Karpas-422 (cell line): ENCODE measurements around the gene AGMAT. TPM values are rescaled to one million over a fixed set of nuclear protein-coding genes. Genes with fewer than 3 reads are reported as not detected.

ENCODE experiments used
- DNase-seq: peaks from one replicate; pipeline ENCODE4 v3.0.0-alpha.2; 2015
- H2AFZ ChIP-seq: fragments of 200-600 bp; sonication (generic); 2 replicates; pipeline ENCODE4 v1.6.1; 2014; ENCODE audit warnings: antibody characterized with exemption, low read length, mixed read lengths
- H3K27ac ChIP-seq: fragments of 200-600 bp; sonication (generic); 2 replicates; pipeline ENCODE4 v1.5.1; 2014; ENCODE audit warnings: mild to moderate bottlenecking, low read length, moderate library complexity
- H3K27me3 ChIP-seq: fragments of 200-600 bp; sonication (generic); 2 replicates; pipeline ENCODE4 v1.6.1; 2014; ENCODE audit warnings: low read length, mixed read lengths
- H3K36me3 ChIP-seq: fragments of 200-600 bp; sonication (generic); 2 replicates; pipeline ENCODE4 v1.6.1; 2014; ENCODE audit warnings: low read length, mixed read lengths; ENCODE audit not compliant: insufficient read depth
- H3K4me1 ChIP-seq: fragments of 200-600 bp; sonication (generic); 2 replicates; pipeline ENCODE4 v1.6.1; 2014; ENCODE audit warnings: mild to moderate bottlenecking, low read length, mixed read lengths
- H3K4me2 ChIP-seq: fragments of 200-600 bp; sonication (generic); 2 replicates; pipeline ENCODE4 v1.6.1; 2014; ENCODE audit warnings: low read length, low read depth, mild to moderate bottlenecking; ENCODE audit not compliant: poor library complexity, severe bottlenecking
- H3K4me3 ChIP-seq: fragments of 200-600 bp; sonication (generic); 2 replicates; pipeline ENCODE4 v1.5.1; 2014; ENCODE audit warnings: mild to moderate bottlenecking, antibody characterized with exemption, low read length, mixed read lengths
- H3K79me2 ChIP-seq: fragments of 200-600 bp; sonication (generic); 2 replicates; pipeline ENCODE4 v1.6.1; 2014; ENCODE audit warnings: mild to moderate bottlenecking, low read length, mixed read lengths
- H3K9ac ChIP-seq: fragments of 200-600 bp; sonication (generic); 2 replicates; pipeline ENCODE4 v1.6.0; 2014; ENCODE audit warnings: low read length
- H3K9me2 ChIP-seq: fragments of 200-600 bp; sonication (generic), shearing (Covaris generic); replicated peaks from 2 replicates; pipeline ENCODE4 v1.6.0; 2014; ENCODE audit warnings: mild to moderate bottlenecking, low read length, moderate library complexity; ENCODE audit not compliant: insufficient read depth
- H3K9me3 ChIP-seq: fragments of 300-700, 200-600 bp; sonication (generic); 2 replicates; pipeline ENCODE4 v1.6.1; 2014; ENCODE audit warnings: low read length, mixed read lengths
- H4K20me1 ChIP-seq: fragments of 200-600 bp; sonication (generic); 2 replicates; pipeline ENCODE4 v1.6.1; 2014; ENCODE audit warnings: mild to moderate bottlenecking, antibody characterized with exemption, low read length, low read depth; ENCODE audit not compliant: insufficient read depth
- total RNA-seq: library from RNA; depleted of rRNA; stranded (reverse); fragments of >200 nt; shearing (Covaris generic); gene quantifications from 2 replicates; pipeline ENCODE4 v1.2.3, GENCODE V29; 2014; ENCODE audit warnings: low replicate concordance; rRNA removed

Gene AGMAT
- total RNA-seq: 3.3 and 8.6 TPM in 2 replicates

GRCh38 chr1:15584489-15585363, at the start of gene AGMAT:
Gene AGMAT (minus strand): TSS chr1:15585051. CDS start chr1:15584967, 84 bp downstream.
- no peaks in the 10 kb centered on the region for H3K79me2 ChIP-seq
- DNase-seq: peak; percentile 80
- no peaks in the 10 kb centered on the region for H3K9me3 ChIP-seq
- H3K9me2 ChIP-seq: no peaks in the 10 kb centered on the region
- H3K9ac ChIP-seq: peak within 1 kb of the TSS; percentile 79
- no peaks in the 10 kb centered on the region for H4K20me1 ChIP-seq
- no peaks in the 10 kb centered on the region for H3K36me3 ChIP-seq
- H3K27me3 ChIP-seq: no peaks in the 10 kb centered on the region
- peaks cover 18% of the 10 kb centered on the region for H3K4me1 ChIP-seq
- H3K4me3 ChIP-seq: peak within 1 kb of the TSS; percentile 71
- peak within 1 kb of the TSS; percentile 52 for H3K27ac ChIP-seq
- peak within 1 kb of the TSS; percentile 76 for H3K4me2 ChIP-seq
- H2AFZ ChIP-seq: peak within 1 kb of the TSS; percentile 89

GRCh38 chr1:15633756-15634420, 49.0 kb upstream of the AGMAT start:
- 0 out of 2 replicates have a peak, but pooled peaks cover 4% of the 10 kb centered on the region for H4K20me1 ChIP-seq
- peaks cover 64% of the 10 kb centered on the region; the same call in 1 of the 2 replicates for H3K36me3 ChIP-seq
- no peaks in the 10 kb centered on the region for H3K9me2 ChIP-seq
- H3K4me1 ChIP-seq: no peaks in the 10 kb centered on the region
- peaks cover 47% of the 10 kb centered on the region for H3K79me2 ChIP-seq
- H3K27me3 ChIP-seq: no peaks in the 10 kb centered on the region
- no peak overlapping the region for H3K9ac ChIP-seq
- no peak overlapping the region for H3K27ac ChIP-seq
- H3K4me3 ChIP-seq: no peak overlapping the region
- H2AFZ ChIP-seq: no peak overlapping the region
- no peak for DNase-seq
- no peak overlapping the region for H3K4me2 ChIP-seq
- no peaks in the 10 kb centered on the region for H3K9me3 ChIP-seq

GRCh38 chr1:15628003-15628402, 43.2 kb upstream of the AGMAT start:
- Histone ChIP-seq H3K79me2 (peaks cover 73% of the 10 kb centered on the region), H3K9me2 (no peaks in the 10 kb centered on the region), H3K9ac (no peak overlapping the region), H3K9me3 (no peaks in the 10 kb centered on the region), H3K4me1 (peaks cover 30% of the 10 kb centered on the region), H3K4me3 (no peak overlapping the region), H3K4me2 (no peak overlapping the region), H3K36me3 (peaks cover 44% of the 10 kb centered on the region), H3K27me3 (no peaks in the 10 kb centered on the region), H2AFZ (no peak overlapping the region), H4K20me1 (peaks cover 21% of the 10 kb centered on the region), H3K27ac (no peak overlapping the region)
- DNase-seq: no peak

- Histone ChIP-seq H4K20me1 (peaks cover 21% of the 10 kb centered on the region), H2AFZ (no peak overlapping the region), H3K9me2 (no peaks in the 10 kb centered on the region), H3K27me3 (no peaks in the 10 kb centered on the region), H3K27ac (no peak overlapping the region), H3K9me3 (no peaks in the 10 kb centered on the region), H3K4me1 (peaks cover 30% of the 10 kb centered on the region), H3K9ac (no peak overlapping the region), H3K79me2 (peaks cover 79% of the 10 kb centered on the region), H3K36me3 (peaks cover 44% of the 10 kb centered on the region), H3K4me3 (no peak overlapping the region), H3K4me2 (no peak overlapping the region)
- no peak for DNase-seq
Measured at GRCh38 chr1:15627343-15627988, 42.6 kb upstream of the AGMAT start.

- Histone ChIP-seq H3K4me2 (no peak overlapping the region), H3K4me1 (peaks cover 30% of the 10 kb centered on the region), H3K27me3 (no peaks in the 10 kb centered on the region), H3K79me2 (peaks cover 87% of the 10 kb centered on the region), H4K20me1 (peaks cover 28% of the 10 kb centered on the region), H3K9me3 (no peaks in the 10 kb centered on the region), H3K36me3 (peaks cover 43% of the 10 kb centered on the region), H2AFZ (no peak overlapping the region), H3K9me2 (no peaks in the 10 kb centered on the region), H3K9ac (no peak overlapping the region), H3K27ac (no peak overlapping the region), H3K4me3 (no peak overlapping the region)
- no peak for DNase-seq
Measured at GRCh38 chr1:15626269-15626950, 41.6 kb upstream of the AGMAT start.

GRCh38 chr1:15625056-15625917, 40.4 kb upstream of the AGMAT start:
- peaks cover 28% of the 10 kb centered on the region for H4K20me1 ChIP-seq
- peaks cover 36% of the 10 kb centered on the region for H3K4me1 ChIP-seq
- no peak overlapping the region for H3K4me3 ChIP-seq
- no peaks in the 10 kb centered on the region for H3K9me3 ChIP-seq
- no peak overlapping the region for H2AFZ ChIP-seq
- H3K4me2 ChIP-seq: no peak overlapping the region
- H3K36me3 ChIP-seq: peaks cover 45% of the 10 kb centered on the region
- no peaks in the 10 kb centered on the region for H3K9me2 ChIP-seq
- H3K27me3 ChIP-seq: no peaks in the 10 kb centered on the region
- peak overlapping the region; percentile 1; the same call in 1 of the 2 replicates for H3K9ac ChIP-seq
- H3K79me2 ChIP-seq: peaks cover 93% of the 10 kb centered on the region
- H3K27ac ChIP-seq: no peak overlapping the region
- no peak for DNase-seq

GRCh38 chr1:15624133-15624714, 39.4 kb upstream of the AGMAT start:
- no peak overlapping the region for H2AFZ ChIP-seq
- H3K4me1 ChIP-seq: peaks cover 47% of the 10 kb centered on the region
- H3K27ac ChIP-seq: no peak overlapping the region
- H3K79me2 ChIP-seq: peaks cover 98% of the 10 kb centered on the region
- no peaks in the 10 kb centered on the region for H3K27me3 ChIP-seq
- peaks cover 34% of the 10 kb centered on the region for H4K20me1 ChIP-seq
- H3K9me2 ChIP-seq: no peaks in the 10 kb centered on the region
- H3K36me3 ChIP-seq: peaks cover 46% of the 10 kb centered on the region
- H3K4me2 ChIP-seq: no peak overlapping the region
- no peak overlapping the region for H3K4me3 ChIP-seq
- H3K9ac ChIP-seq: no peak overlapping the region
- DNase-seq: no peak
- H3K9me3 ChIP-seq: no peaks in the 10 kb centered on the region
